Tibial nerve (tissue), 4 donors: ENCODE results near the gene FGF16.

Experiments
- CTCF ChIP-seq, 5 experiments: fragments of 200-600 bp in 3 of 5; fragments of 450-650 bp in 2 of 5; sonication (generic) in 3 of 5; IDR thresholded peaks; one replicate each; pipeline ENCODE4 v1.5.1; 2016 to 2019; ENCODE audit warnings: antibody characterized with exemption in 5 of 5, mild to moderate bottlenecking in 3 of 5, moderate library complexity in 2 of 5
- EP300 ChIP-seq, 2 donors: sonication (generic); formaldehyde crosslinking; IDR thresholded peaks; one replicate each; pipeline ENCODE4 v1.6.1; 2017; ENCODE audit warnings: antibody characterized with exemption in 2 of 2, mild to moderate bottlenecking in 1 of 2

DNA sequence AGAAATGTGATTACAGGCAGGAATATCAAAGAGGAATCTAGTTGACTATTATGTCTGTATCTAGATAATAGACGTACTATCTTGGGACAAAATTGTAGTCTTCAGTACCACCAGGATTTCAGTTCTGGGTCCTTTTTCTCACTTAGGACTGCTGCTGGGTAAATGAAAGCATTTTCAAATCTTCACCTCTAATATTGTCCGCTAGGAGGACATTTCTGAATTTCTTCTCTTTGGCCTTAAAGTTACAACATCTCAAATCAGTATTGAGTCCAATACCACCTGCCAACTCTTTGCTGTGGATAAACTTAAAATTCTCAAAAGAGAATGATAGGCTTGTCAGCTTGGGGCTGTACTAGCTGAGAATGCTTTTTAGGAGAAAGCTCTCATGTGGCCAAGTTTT lies 6.0 kb downstream of the FGF16 start:
- TF ChIP-seq CTCF (IDR thresholded peaks at IDR 0.05) (no peak), EP300 (IDR thresholded peaks at IDR 0.05) (no peak)
